ENCODE measurements around the gene MRPL44.
A peak's percentile ranks its signal among the peaks of the same experiment; 100 is the strongest.
"Not testable (repeated sequence)": the region's sequence is repeated elsewhere in the genome, so short reads cannot be mapped to it uniquely, and the experiment has no call there.

MRPL44 gene

GRCh38 chr2:223996391-223996790 is 39.1 kb downstream of the MRPL44 start:
- DNase-seq (ENCODE audit: low read depth) = no peak
- TF ChIP-seq CTCF (conservative IDR thresholded peaks at IDR 0.05; ENCODE audit: low read length) = no peak
- no peak overlapping the region for H3K4me3 ChIP-seq (ENCODE audit: low read length)

GRCh38 chr2:223997938-223998337 is 40.7 kb downstream of the MRPL44 start:
- TF ChIP-seq CTCF (conservative IDR thresholded peaks at IDR 0.05; ENCODE audit: low read length) = no peak
- H3K4me3 ChIP-seq (ENCODE audit: low read length) = no peak overlapping the region
- peak; percentile 34 for DNase-seq (ENCODE audit: low read depth)

GRCh38 chr2:223998948-223999347 is 41.7 kb downstream of the MRPL44 start:
- no peak for DNase-seq (ENCODE audit: low read depth)
- no peak for TF ChIP-seq CTCF (conservative IDR thresholded peaks at IDR 0.05; ENCODE audit: low read length)
- H3K4me3 ChIP-seq (ENCODE audit: low read length) = no peak overlapping the region

GRCh38 chr2:223999862-224000261 is 42.6 kb downstream of the MRPL44 start:
- DNase-seq (ENCODE audit: low read depth) = no peak
- TF ChIP-seq CTCF (conservative IDR thresholded peaks at IDR 0.05; ENCODE audit: low read length) = no peak
- no peak overlapping the region for H3K4me3 ChIP-seq (ENCODE audit: low read length)

GRCh38 chr2:224000662-224001061 is 43.4 kb downstream of the MRPL44 start:
- not testable (repeated sequence) for DNase-seq (ENCODE audit: low read depth); H3K4me3 ChIP-seq (ENCODE audit: low read length)

- TF ChIP-seq CTCF (conservative IDR thresholded peaks at IDR 0.05; ENCODE audit: low read length) = no peak
- H3K4me3 ChIP-seq (ENCODE audit: low read length) = no peak overlapping the region
- no peak for DNase-seq (ENCODE audit: low read depth)
Observed at GRCh38 chr2:224004105-224004695, 46.9 kb downstream of the MRPL44 start.

GRCh38 chr2:224008702-224009261 is 51.5 kb downstream of the MRPL44 start:
- H3K4me3 ChIP-seq (ENCODE audit: low read length) = no peak overlapping the region
- peak; percentile 48 for DNase-seq (ENCODE audit: low read depth)
- no peak for TF ChIP-seq CTCF (conservative IDR thresholded peaks at IDR 0.05; ENCODE audit: low read length)

Data from AG10803 (cell line).